K562 (cell line): ENCODE results near the gene RFNG. TPM values are rescaled to one million over a fixed set of nuclear protein-coding genes. Genes with fewer than 3 reads are reported as not detected.
A peak's percentile ranks its signal among the peaks of the same experiment; 100 is the strongest.

ENCODE experiments used
- ATAC-seq: fragments of 200-7000 bp; cut with Tn5 transposase; 3 replicates; pipeline ENCODE4 v1.9.1; 2020; ENCODE audit warnings: moderate library complexity
- BruUV-seq: library from RNA; stranded (reverse); fragments of 400-500 nt; replicated peaks from 2 replicates; lab custom pipeline; 2021; lab: Mats Ljungman, UMichigan
- CTCF ChIA-PET: fragments of 300-600 bp; formaldehyde crosslinking; extraction: SDS; loops from one replicate; lab custom pipeline; 2021; ENCODE audit warnings: low intra/inter-chr PET ratio; lab: Yijun Ruan, JAX
- POLR2A ChIA-PET: fragments of 300-600, 350-650 bp; sonication (Branson Sonifier 250); formaldehyde crosslinking; extraction: SDS; loops from one replicate; lab custom pipeline; 2021; ENCODE audit warnings: antibody characterized with exemption, inconsistent platforms; lab: Yijun Ruan, JAX
- DNase-seq, 4 experiments: peaks; one replicate each; pipeline versions ENCODE4 v3.0.0 to v3.0.0-alpha.2; 2011 to 2018; ENCODE audit warnings: low spot score in 3 of 4, mixed read lengths in 3 of 4; ENCODE audit errors: extremely low read depth in 1 of 4
- FAIRE-seq: peaks from 2 replicates; lab custom pipeline; 2011; peaks lifted over from hg19 to GRCh38; lab: Jason Lieb, UNC
- H2AFZ ChIP-seq: 2 replicates; pipeline ENCODE4 v1.6.0; 2011; ENCODE audit warnings: low read depth, low read length, control low read depth, inconsistent platforms
- H3K27ac ChIP-seq: fragments of 200-600 bp; 3 replicates; pipeline ENCODE4 v1.8.0; 2011; ENCODE audit warnings: low read depth, mild to moderate bottlenecking, control low read depth, inconsistent platforms, low read length, moderate library complexity, mixed read lengths; ENCODE audit errors: extremely low read depth
- H3K27me3 ChIP-seq, 2 experiments: fragments of 300-600 bp in 1 of 2; 2 replicates in 1 of 2; 3 replicates in 1 of 2; pipeline versions ENCODE4 v1.6.0 to v1.8.0; 2011; ENCODE audit warnings: inconsistent platforms in 2 of 2, low read length in 2 of 2, mild to moderate bottlenecking in 1 of 2, mixed read lengths in 1 of 2, moderate library complexity in 1 of 2; ENCODE audit not compliant: control insufficient read depth in 2 of 2, insufficient read depth in 2 of 2
- H3K36me3 ChIP-seq: fragments of 300-600 bp; 3 replicates; pipeline ENCODE4 v1.8.0; 2011; ENCODE audit warnings: mild to moderate bottlenecking, low read length, inconsistent platforms; ENCODE audit not compliant: control insufficient read depth, insufficient read depth
- H3K4me1 ChIP-seq, 2 experiments: fragments of 200-600 bp in 1 of 2; replicated peaks in 1 of 2; 2 replicates in 1 of 2; 3 replicates in 1 of 2; pipeline versions ENCODE4 v1.5.1 to v1.8.0; 2011; ENCODE audit warnings: inconsistent platforms in 2 of 2, low read length in 2 of 2, mild to moderate bottlenecking in 1 of 2, mixed read lengths in 1 of 2, moderate library complexity in 1 of 2; ENCODE audit not compliant: control insufficient read depth in 2 of 2, insufficient read depth in 2 of 2
- H3K4me2 ChIP-seq: 2 replicates; pipeline ENCODE4 v1.6.1; 2011; ENCODE audit warnings: low read length, control low read depth, inconsistent platforms, mixed read lengths; ENCODE audit not compliant: insufficient read depth
- H3K4me3 ChIP-seq: fragments of 200-600 bp; sonication (generic), shearing (Covaris generic); 2 replicates; pipeline ENCODE4 v1.5.1; 2016; ENCODE audit warnings: control low read depth, inconsistent platforms
- H3K79me2 ChIP-seq: fragments of 200-600 bp; 3 replicates; pipeline ENCODE4 v1.8.0; 2011; ENCODE audit warnings: low read length, inconsistent platforms; ENCODE audit not compliant: control insufficient read depth, insufficient read depth
- H3K9ac ChIP-seq, 2 experiments: 2 replicates each; pipeline versions ENCODE4 v1.6.0 to v1.6.1; 2011; ENCODE audit warnings: low read depth in 2 of 2, low read length in 2 of 2, control low read depth in 1 of 2, inconsistent platforms in 1 of 2, mild to moderate bottlenecking in 1 of 2, mixed read lengths in 1 of 2; ENCODE audit not compliant: insufficient read depth in 1 of 2
- H3K9me1 ChIP-seq: one replicate; pipeline ENCODE4 v1.6.0; 2011; ENCODE audit warnings: inconsistent platforms, mild to moderate bottlenecking, low read length, moderate library complexity; ENCODE audit not compliant: control insufficient read depth, insufficient read depth
- H3K9me3 ChIP-seq: replicated peaks from 2 replicates; pipeline ENCODE4 v1.5.1; 2011; ENCODE audit warnings: low read depth, low read length, inconsistent platforms; ENCODE audit not compliant: control insufficient read depth, insufficient read depth
- H4K20me1 ChIP-seq: replicated peaks from 2 replicates; pipeline ENCODE4 v1.6.1; 2011; ENCODE audit warnings: low read length, inconsistent platforms, mixed read lengths; ENCODE audit not compliant: control insufficient read depth, insufficient read depth
- MAFK ChIP-seq: IDR thresholded peaks from 2 replicates; pipeline ENCODE4 v1.6.1; 2011; ENCODE audit warnings: low read length, improper control_type of control experiment
- NELFE ChIP-seq: IDR thresholded peaks from 2 replicates; pipeline ENCODE4 v1.6.1; 2011; ENCODE audit warnings: mild to moderate bottlenecking; ENCODE audit not compliant: insufficient read depth, insufficient read length
- POLR2A ChIP-seq: fragments of 450-650 bp; conservative IDR thresholded peaks from 2 replicates; pipeline ENCODE4 v1.6.1; 2016
- POLR2AphosphoS2 ChIP-seq: IDR thresholded peaks from 2 replicates; pipeline ENCODE4 v1.6.1; 2012; ENCODE audit warnings: low read length, improper control_type of control experiment
- POLR2G ChIP-seq: fragments of 200-400 bp; formaldehyde crosslinking; IDR thresholded peaks from 2 replicates; pipeline ENCODE4 v1.6.1; 2017; ENCODE audit warnings: low read depth, mild to moderate bottlenecking, antibody characterized with exemption, low read length, moderate library complexity
- SUPT5H ChIP-seq: fragments of 450-650 bp; IDR thresholded peaks from 2 replicates; pipeline ENCODE4 v1.6.1; 2016
- YY1 ChIP-seq, 3 experiments: IDR thresholded peaks; 2 replicates each; pipeline ENCODE4 v1.6.1; 2011; ENCODE audit warnings: low read length in 2 of 3, mild to moderate bottlenecking in 2 of 3, moderate library complexity in 2 of 3, borderline replicate concordance in 1 of 3, control low read depth in 1 of 3, low read depth in 1 of 3; ENCODE audit not compliant: insufficient read depth in 3 of 3, insufficient replicate concordance in 2 of 3, control insufficient read depth in 1 of 3, insufficient read length in 1 of 3; ENCODE audit errors: extremely low read depth in 1 of 3
- ZNF311 ChIP-seq: fragments of 250-450 bp; sonication (Bioruptor Pico); IDR thresholded peaks from 2 replicates; pipeline ENCODE4 v1.4.0; 2020; ENCODE audit warnings: mild to moderate bottlenecking, moderate library complexity
- ZNF586 ChIP-seq: fragments of 450-650 bp; formaldehyde crosslinking; conservative IDR thresholded peaks from 2 replicates; pipeline ENCODE4 v1.4.0; 2020; ENCODE audit warnings: mild to moderate bottlenecking, moderate library complexity
- WGBS: fragments of 100-300 bp; shearing (Covaris generic); methylation state at CpG from one replicate; pipeline ENCODE4 v1.1.6; 2016; ENCODE audit warnings: low coverage, mixed read lengths; ENCODE audit not compliant: insufficient coverage; ENCODE audit errors: missing lambda C conversion rate; 5-methylcytosine and 5-hydroxymethylcytosine counted together
- in situ Hi-C: fragments of 300-500 bp; cut with MboI; formaldehyde crosslinking; loops from 4 replicates; pipeline ENCODE4 v1.15.0; 2018; ENCODE audit warnings: inconsistent platforms, mixed read lengths
- intact Hi-C: fragments of 100-400 bp; cut with micrococcal nuclease; formaldehyde crosslinking; loops from 2 replicates; pipeline ENCODE4 v1.14.2; 2022
- polyA plus RNA-seq, 8 experiments: library from polyadenylated mRNA; depleted of rRNA in 4 of 8; stranded (reverse) in 5 of 8; unstranded in 3 of 8; fragments of >200 nt; fragmentation: Nextera tagmentation in 2 of 8; fragmentation: Illumina TruSeq in 1 of 8; extraction: Ambion mirVana in 2 of 8; extraction: Trizol in 1 of 8; gene quantifications; 2 replicates each; pipeline versions ENCODE4 v1.2.1 to v1.2.3, GENCODE V29; 2011 to 2014; ENCODE audit warnings: inconsistent platforms in 1 of 8, missing spikeins in 1 of 8
- total RNA-seq, 7 experiments: library from RNA; depleted of rRNA in 6 of 7; stranded (reverse); fragments of >200 nt in 6 of 7; fragmentation: Illumina TruSeq in 2 of 7; extraction: Trizol in 2 of 7; gene quantifications; 2 replicates each; pipeline versions ENCODE4 v1.2.1 to v1.2.3, GENCODE V29; 2011 to 2021; ENCODE audit warnings: low replicate concordance in 1 of 7
- TF ChIP-seq, protein P1 (sequence below), 2 experiments: fragments of 200-800 bp in 1 of 2; sonication (Bioruptor generic) in 1 of 2; sonication (generic) in 1 of 2; formaldehyde crosslinking in 1 of 2; IDR thresholded peaks in 1 of 2; conservative IDR thresholded peaks in 1 of 2; 2 replicates each; pipeline versions ENCODE4 v1.5.0 to v1.6.1; 2016 to 2020; ENCODE audit warnings: missing compliant biosample characterization in 1 of 2, missing genetic modification characterization in 1 of 2, missing genetic modification reagents in 1 of 2
- TF ChIP-seq, protein P2 (sequence below): IDR thresholded peaks from 3 replicates; pipeline ENCODE4 v1.6.1; 2011; ENCODE audit warnings: borderline replicate concordance, mild to moderate bottlenecking; ENCODE audit not compliant: insufficient read length, insufficient read depth
- TF ChIP-seq, protein P3 (sequence below): fragments of 250-450 bp; sonication (Bioruptor Pico); IDR thresholded peaks from 2 replicates; pipeline ENCODE4 v1.8.0; 2021; ENCODE audit warnings: mild to moderate bottlenecking, moderate library complexity
- TF ChIP-seq, protein P4 (sequence below), 2 experiments: fragments of 450-650 bp; conservative IDR thresholded peaks; 2 replicates each; pipeline ENCODE4 v1.6.1; 2017; ENCODE audit warnings: mild to moderate bottlenecking in 2 of 2, moderate library complexity in 2 of 2

RFNG gene
- total and polyA plus RNA-seq, 9 of the 15 experiments (the other 6 are each of a cell fraction or from before 2014, with no cell fraction given) = 0.32 to 32.8 (median 9.5) TPM

DNA sequence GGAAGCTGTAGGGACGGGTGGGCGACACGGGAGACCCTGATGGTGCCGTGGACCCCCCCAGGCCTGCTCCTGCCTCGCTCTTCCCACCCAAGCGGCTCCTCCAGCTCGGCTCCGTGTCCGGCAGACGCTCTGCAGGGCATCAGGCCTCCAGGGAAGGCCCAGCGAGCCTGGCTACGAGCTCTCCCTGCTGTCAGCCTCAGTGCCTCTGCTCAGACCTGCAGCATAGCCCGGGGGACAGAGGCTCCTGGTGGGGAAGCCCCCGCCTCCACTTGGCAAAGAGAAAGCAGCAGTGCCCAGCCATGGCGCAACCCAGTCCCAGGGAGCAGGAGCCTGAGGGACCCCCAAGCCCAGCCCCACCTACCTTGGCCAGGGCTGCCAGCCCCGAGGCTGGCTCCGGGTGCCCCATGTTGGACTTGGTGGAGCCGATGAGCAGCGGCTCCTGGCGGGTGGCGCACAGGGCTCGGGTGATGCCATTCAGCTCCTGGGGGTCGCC is 40.5 kb upstream of the RFNG start (continued):
- TF ChIP-seq, protein P1, sequence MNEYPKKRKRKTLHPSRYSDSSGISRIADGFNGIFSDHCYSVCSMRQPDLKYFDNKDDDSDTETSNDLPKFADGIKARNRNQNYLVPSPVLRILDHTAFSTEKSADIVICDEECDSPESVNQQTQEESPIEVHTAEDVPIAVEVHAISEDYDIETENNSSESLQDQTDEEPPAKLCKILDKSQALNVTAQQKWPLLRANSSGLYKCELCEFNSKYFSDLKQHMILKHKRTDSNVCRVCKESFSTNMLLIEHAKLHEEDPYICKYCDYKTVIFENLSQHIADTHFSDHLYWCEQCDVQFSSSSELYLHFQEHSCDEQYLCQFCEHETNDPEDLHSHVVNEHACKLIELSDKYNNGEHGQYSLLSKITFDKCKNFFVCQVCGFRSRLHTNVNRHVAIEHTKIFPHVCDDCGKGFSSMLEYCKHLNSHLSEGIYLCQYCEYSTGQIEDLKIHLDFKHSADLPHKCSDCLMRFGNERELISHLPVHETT (CRISPR knock-in tag; conservative IDR thresholded peaks at IDR 0.05 in 1 of 2, IDR thresholded peaks at IDR 0.05 in 1 of 2) = no peak
- TF ChIP-seq SUPT5H (peak; percentile 33; the same call in 1 of the 2 replicates), YY1 (IDR thresholded peaks at IDR 0.05; ENCODE audit: borderline replicate concordance in 1 of 3, control insufficient read depth in 1 of 3, extremely low read depth in 1 of 3, insufficient read depth in 3 of 3, insufficient read length in 1 of 3, insufficient replicate concordance in 2 of 3, low read depth in 1 of 3, low read length in 2 of 3) (peak in 1 of 3 experiments; percentile 4), POLR2G (peak; percentile 40)

DNA sequence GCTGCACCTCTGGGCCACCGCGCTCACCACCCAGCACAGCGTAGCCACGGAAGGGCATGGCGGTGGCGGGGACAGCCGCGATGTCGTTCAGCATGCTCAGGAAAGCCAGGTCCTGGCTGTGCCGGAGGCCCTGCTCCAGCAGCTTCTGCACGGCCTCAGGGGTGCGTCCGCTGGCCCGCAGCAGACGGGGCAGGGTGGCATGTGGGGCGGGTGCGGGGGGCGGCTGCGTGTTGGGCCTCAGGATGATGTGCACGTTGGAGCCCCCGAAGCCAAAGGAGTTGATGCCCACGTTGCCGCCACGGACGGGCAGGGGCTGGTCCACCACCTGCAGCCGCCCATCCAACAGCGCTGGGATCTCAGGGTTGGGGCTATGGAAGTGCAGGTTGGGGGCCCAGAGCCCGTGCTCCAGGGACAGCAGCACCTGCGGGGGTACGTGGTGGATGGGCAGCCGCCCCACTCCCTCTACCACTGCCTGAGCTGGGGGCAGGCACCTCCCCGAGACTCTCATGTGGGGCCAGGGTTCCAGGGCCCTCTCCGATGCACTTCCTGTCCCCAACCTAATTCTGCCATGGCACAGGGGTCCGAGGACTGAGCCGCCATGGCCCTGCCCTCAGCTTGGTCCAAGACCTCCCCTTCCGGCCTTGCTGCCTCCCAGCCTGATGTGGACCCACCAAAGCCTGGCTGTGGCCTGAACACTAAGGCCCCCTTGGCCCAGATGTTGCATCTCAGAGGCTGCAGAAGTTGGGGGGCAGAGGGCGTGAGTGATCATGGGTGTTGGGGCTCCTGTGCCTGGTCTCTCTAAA is 39.9 kb upstream of the RFNG start:
- Histone ChIP-seq H3K36me3 (peaks cover 96% of the 10 kb centered on the region), H2AFZ (no peak overlapping the region), H3K79me2 (peaks cover 57% of the 10 kb centered on the region), H3K9me1 (no peaks in the 10 kb centered on the region), H3K27me3 (no peaks in the 10 kb centered on the region), H4K20me1 (peaks cover 30% of the 10 kb centered on the region), H3K9me3 (no peaks in the 10 kb centered on the region), H3K4me2 (no peak overlapping the region), H3K27ac (no peak overlapping the region), H3K4me3 (no peak overlapping the region), H3K4me1 (peaks cover 10 to 64% of the 10 kb centered on the region in 2 experiments; a peak in 4 of 5 replicates), H3K9ac (no peak overlapping the region)
- ATAC-seq (no peak), FAIRE-seq (no peak), DNase-seq (no peak)
- in situ Hi-C loops (no loop called here), intact Hi-C loops (no loop called here)
- 98% methylated on average over 22 of the region's 37 CpGs for WGBS
- BruUV-seq = no TSS peak
- POLR2A ChIA-PET = interaction anchor here (0.7 to 1.2 kb wide), 5 partner anchors 9 to 15 kb away, joined by 3 to 5 read pairs (median 4); no protein-coding TSS in a partner anchor
- CTCF ChIA-PET = no interaction called here
- no peak for TF ChIP-seq POLR2AphosphoS2
- TF ChIP-seq NELFE = no peak
- no peak for TF ChIP-seq ZNF311
- TF ChIP-seq, protein P2, sequence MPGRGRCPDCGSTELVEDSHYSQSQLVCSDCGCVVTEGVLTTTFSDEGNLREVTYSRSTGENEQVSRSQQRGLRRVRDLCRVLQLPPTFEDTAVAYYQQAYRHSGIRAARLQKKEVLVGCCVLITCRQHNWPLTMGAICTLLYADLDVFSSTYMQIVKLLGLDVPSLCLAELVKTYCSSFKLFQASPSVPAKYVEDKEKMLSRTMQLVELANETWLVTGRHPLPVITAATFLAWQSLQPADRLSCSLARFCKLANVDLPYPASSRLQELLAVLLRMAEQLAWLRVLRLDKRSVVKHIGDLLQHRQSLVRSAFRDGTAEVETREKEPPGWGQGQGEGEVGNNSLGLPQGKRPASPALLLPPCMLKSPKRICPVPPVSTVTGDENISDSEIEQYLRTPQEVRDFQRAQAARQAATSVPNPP = no peak
- TF ChIP-seq ZNF586 (CRISPR knock-in tag) = no peak
- TF ChIP-seq POLR2A = peak; percentile 51
- TF ChIP-seq, protein P3, sequence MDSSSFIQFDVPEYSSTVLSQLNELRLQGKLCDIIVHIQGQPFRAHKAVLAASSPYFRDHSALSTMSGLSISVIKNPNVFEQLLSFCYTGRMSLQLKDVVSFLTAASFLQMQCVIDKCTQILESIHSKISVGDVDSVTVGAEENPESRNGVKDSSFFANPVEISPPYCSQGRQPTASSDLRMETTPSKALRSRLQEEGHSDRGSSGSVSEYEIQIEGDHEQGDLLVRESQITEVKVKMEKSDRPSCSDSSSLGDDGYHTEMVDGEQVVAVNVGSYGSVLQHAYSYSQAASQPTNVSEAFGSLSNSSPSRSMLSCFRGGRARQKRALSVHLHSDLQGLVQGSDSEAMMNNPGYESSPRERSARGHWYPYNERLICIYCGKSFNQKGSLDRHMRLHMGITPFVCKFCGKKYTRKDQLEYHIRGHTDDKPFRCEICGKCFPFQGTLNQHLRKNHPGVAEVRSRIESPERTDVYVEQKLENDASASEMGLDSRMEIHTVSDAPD (CRISPR knock-in tag) = no peak
- no peak for TF ChIP-seq MAFK
- TF ChIP-seq, protein P4, sequence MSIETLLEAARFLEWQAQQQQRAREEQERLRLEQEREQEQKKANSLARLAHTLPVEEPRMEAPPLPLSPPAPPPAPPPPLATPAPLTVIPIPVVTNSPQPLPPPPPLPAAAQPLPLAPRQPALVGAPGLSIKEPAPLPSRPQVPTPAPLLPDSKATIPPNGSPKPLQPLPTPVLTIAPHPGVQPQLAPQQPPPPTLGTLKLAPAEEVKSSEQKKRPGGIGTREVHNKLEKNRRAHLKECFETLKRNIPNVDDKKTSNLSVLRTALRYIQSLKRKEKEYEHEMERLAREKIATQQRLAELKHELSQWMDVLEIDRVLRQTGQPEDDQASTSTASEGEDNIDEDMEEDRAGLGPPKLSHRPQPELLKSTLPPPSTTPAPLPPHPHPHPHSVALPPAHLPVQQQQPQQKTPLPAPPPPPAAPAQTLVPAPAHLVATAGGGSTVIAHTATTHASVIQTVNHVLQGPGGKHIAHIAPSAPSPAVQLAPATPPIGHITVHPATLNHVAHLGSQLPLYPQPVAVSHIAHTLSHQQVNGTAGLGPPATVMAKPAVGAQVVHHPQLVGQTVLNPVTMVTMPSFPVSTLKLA (conservative IDR thresholded peaks at IDR 0.05) = no peak
